GM12878 (cell line): ENCODE measurements around the gene SLC50A1. TPM values are rescaled to one million over a fixed set of nuclear protein-coding genes. Genes with fewer than 3 reads are reported as not detected.

Experiments used
- ATAC-seq: fragments of 200-7000 bp; cut with Tn5 transposase; 3 replicates; pipeline ENCODE4 v1.9.1; 2020; ENCODE audit warnings: mild to moderate bottlenecking, moderate library complexity
- BruUV-seq: library from RNA; stranded (reverse); fragments of 400-500 nt; replicated peaks from 2 replicates; lab custom pipeline; 2021; lab: Mats Ljungman, UMichigan
- CTCF ChIA-PET: fragments of 300-600 bp; sonication (Branson Sonifier 250); formaldehyde crosslinking; extraction: SDS; loops from one replicate; lab custom pipeline; 2021; ENCODE audit warnings: inconsistent platforms; lab: Yijun Ruan, JAX
- POLR2A ChIA-PET: fragments of 350-600 bp; formaldehyde crosslinking; extraction: SDS; loops from one replicate; lab custom pipeline; 2021; ENCODE audit warnings: inconsistent platforms; lab: Charles Lee
- RAD21 ChIA-PET: fragments of 300-600 bp; sonication (Branson Sonifier 250); formaldehyde crosslinking; loops from one replicate; lab custom pipeline; 2023; ENCODE audit warnings: antibody characterized with exemption; ENCODE audit not compliant: unreplicated experiment; lab: Charles Lee
- SMC1A ChIA-PET: fragments of 300-600 bp; sonication (Branson Sonifier 250); formaldehyde crosslinking; loops from one replicate; lab custom pipeline; 2023; ENCODE audit not compliant: unreplicated experiment, uncharacterized antibody; lab: Charles Lee
- DNase-seq: peaks from one replicate; pipeline ENCODE4 v3.0.0-alpha.2; 2011; ENCODE audit warnings: low read depth, low spot score
- FAIRE-seq: peaks from 3 replicates; lab custom pipeline; 2011; peaks lifted over from hg19 to GRCh38; lab: Jason Lieb, UNC
- H2AFZ ChIP-seq: 2 replicates; pipeline ENCODE4 v1.6.0; 2011; ENCODE audit warnings: low read depth, low read length, control low read depth; ENCODE audit not compliant: control insufficient read depth
- H3K27ac ChIP-seq: 2 replicates; pipeline ENCODE4 v1.5.1; 2011; ENCODE audit warnings: control low read depth; ENCODE audit not compliant: control insufficient read depth, insufficient read depth
- H3K27me3 ChIP-seq, 2 experiments: replicated peaks in 1 of 2; 2 replicates each; pipeline versions ENCODE4 v1.6.0 to v1.6.1; 2011; ENCODE audit warnings: low read length in 1 of 2; ENCODE audit not compliant: control insufficient read depth in 2 of 2, insufficient read depth in 2 of 2
- H3K36me3 ChIP-seq, 2 experiments: 2 replicates each; pipeline ENCODE4 v1.5.1; 2011; ENCODE audit warnings: low read length in 1 of 2; ENCODE audit not compliant: control insufficient read depth in 2 of 2, insufficient read depth in 2 of 2
- H3K4me1 ChIP-seq: 2 replicates; pipeline ENCODE4 v1.6.1; 2011; ENCODE audit warnings: mild to moderate bottlenecking, low read length, moderate library complexity, mixed read lengths; ENCODE audit not compliant: control insufficient read depth, insufficient read depth
- H3K4me2 ChIP-seq: 2 replicates; pipeline ENCODE4 v1.6.0; 2011; ENCODE audit warnings: control low read depth; ENCODE audit not compliant: control insufficient read depth, insufficient read depth
- H3K4me3 ChIP-seq: fragments of 200-600 bp; sonication (generic); 2 replicates; pipeline ENCODE4 v1.5.1; 2016
- H3K79me2 ChIP-seq: 2 replicates; pipeline ENCODE4 v1.6.0; 2011; ENCODE audit warnings: low read length; ENCODE audit not compliant: control insufficient read depth, insufficient read depth
- H3K9ac ChIP-seq: 2 replicates; pipeline ENCODE4 v1.8.0; 2011; ENCODE audit warnings: low read length, control low read depth, mixed read lengths; ENCODE audit not compliant: control insufficient read depth, insufficient read depth
- H3K9me3 ChIP-seq: replicated peaks from 3 replicates; pipeline ENCODE4 v1.5.1; 2011; ENCODE audit warnings: mild to moderate bottlenecking, low read length; ENCODE audit not compliant: control insufficient read depth, insufficient read depth
- H4K20me1 ChIP-seq: 2 replicates; pipeline ENCODE4 v1.6.0; 2011; ENCODE audit not compliant: control insufficient read depth, insufficient read depth
- EED ChIP-seq: sonication (generic); IDR thresholded peaks from 2 replicates; pipeline ENCODE4 v1.6.1; 2016; ENCODE audit warnings: antibody characterized with exemption, low read depth
- GABPA ChIP-seq: IDR thresholded peaks from 2 replicates; pipeline ENCODE4 v1.6.1; 2014; ENCODE audit warnings: antibody characterized with exemption, low read depth, mild to moderate bottlenecking, inconsistent platforms
- WGBS: methylation state at CpG from one replicate; pipeline ENCODE4 v1.1.6; 2016; ENCODE audit warnings: low lambda C conversion rate; ENCODE audit not compliant: insufficient replicate concordance, insufficient coverage; ENCODE audit errors: missing lambda C conversion rate; 5-methylcytosine and 5-hydroxymethylcytosine counted together
- in situ Hi-C: fragments of 300-500 bp; cut with MboI; formaldehyde crosslinking; loops from 9 replicates; pipeline ENCODE4 v1.14.3; 2018; ENCODE audit warnings: mixed read lengths
- intact Hi-C: fragments of 100-400 bp; cut with micrococcal nuclease; formaldehyde crosslinking; loops from one replicate; pipeline ENCODE4 v1.14.2; 2022; ENCODE audit not compliant: unreplicated experiment
- polyA plus RNA-seq, 11 experiments: library from polyadenylated mRNA; depleted of rRNA in 4 of 11; unstranded in 6 of 11; stranded (reverse) in 5 of 11; fragments of >200 nt; fragmentation: Nextera tagmentation in 4 of 11; fragmentation: Illumina TruSeq in 1 of 11; extraction: Ambion mirVana in 4 of 11; extraction: Trizol in 1 of 11; gene quantifications; 1 replicate in 1 of 11; 2 replicates in 10 of 11; pipeline versions ENCODE4 v1.2.1 to v1.2.3, GENCODE V29; 2011 to 2016; ENCODE audit warnings: inconsistent platforms in 2 of 11, missing spikeins in 2 of 11, low read depth in 1 of 11
- total RNA-seq, 4 experiments: library from RNA; depleted of rRNA in 3 of 4; stranded (reverse); fragments of >200 nt in 3 of 4; fragmentation: Illumina TruSeq in 1 of 4; extraction: Trizol in 1 of 4; gene quantifications; 2 replicates each; pipeline versions ENCODE4 v1.2.1 to v1.2.3, GENCODE V29; 2013 to 2021
- TF ChIP-seq, protein P1 (sequence below): IDR thresholded peaks from 2 replicates; pipeline ENCODE4 v1.6.1; 2012; ENCODE audit warnings: improper control_type of control experiment, low read depth, low read length; ENCODE audit not compliant: insufficient replicate concordance

The SLC50A1 gene
- total and polyA plus RNA-seq, 10 of the 15 experiments (the other 5 are each of a cell fraction or from before 2014, with no cell fraction given) = 32.5 to 85.6 (median 54.0) TPM

DNA sequence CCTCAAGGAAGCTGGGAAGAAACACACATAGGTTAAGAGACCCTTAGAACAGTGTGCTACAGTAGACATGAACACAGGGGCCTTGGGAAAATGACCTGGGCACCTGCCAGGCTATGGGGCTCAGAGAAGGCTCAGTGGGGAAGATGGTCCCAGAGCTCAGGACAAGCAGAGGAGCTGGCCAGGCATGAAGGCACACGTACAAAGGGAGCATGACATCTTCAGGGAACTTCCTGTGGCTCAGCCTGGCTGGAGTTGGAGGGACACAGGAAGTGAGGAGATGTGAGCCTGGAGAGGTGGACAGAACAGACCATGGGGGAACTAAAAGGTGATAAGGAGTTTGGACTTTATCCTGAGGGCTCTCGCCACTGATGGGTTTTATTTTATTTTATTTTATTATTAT is 3.8 kb upstream of the SLC50A1 start:
- no peak for ATAC-seq
- RAD21 ChIA-PET = no interaction called here
- Histone ChIP-seq H3K36me3 (no peaks in the 10 kb centered on the region), H3K4me1 (peaks cover 15% of the 10 kb centered on the region), H3K9me3 (no peaks in the 10 kb centered on the region), H4K20me1 (no peaks in the 10 kb centered on the region), H3K79me2 (peaks cover 8% of the 10 kb centered on the region), H3K27me3 (peaks cover 12 to 18% of the 10 kb centered on the region in 2 experiments), H3K9ac (no peak overlapping the region), H2AFZ (no peak overlapping the region), H3K4me3 (no peak overlapping the region), H3K4me2 (no peak overlapping the region), H3K27ac (no peak overlapping the region)
- no peak for FAIRE-seq
- SMC1A ChIA-PET = interaction anchor here (1.2 to 1.5 kb wide), 2 partner anchors 24 to 40 kb away, joined by 3 to 5 read pairs; no protein-coding TSS in a partner anchor
- 45% methylated on average over 2 of the region's 2 CpGs for WGBS
- no peak for TF ChIP-seq EED
- TF ChIP-seq, protein P1, sequence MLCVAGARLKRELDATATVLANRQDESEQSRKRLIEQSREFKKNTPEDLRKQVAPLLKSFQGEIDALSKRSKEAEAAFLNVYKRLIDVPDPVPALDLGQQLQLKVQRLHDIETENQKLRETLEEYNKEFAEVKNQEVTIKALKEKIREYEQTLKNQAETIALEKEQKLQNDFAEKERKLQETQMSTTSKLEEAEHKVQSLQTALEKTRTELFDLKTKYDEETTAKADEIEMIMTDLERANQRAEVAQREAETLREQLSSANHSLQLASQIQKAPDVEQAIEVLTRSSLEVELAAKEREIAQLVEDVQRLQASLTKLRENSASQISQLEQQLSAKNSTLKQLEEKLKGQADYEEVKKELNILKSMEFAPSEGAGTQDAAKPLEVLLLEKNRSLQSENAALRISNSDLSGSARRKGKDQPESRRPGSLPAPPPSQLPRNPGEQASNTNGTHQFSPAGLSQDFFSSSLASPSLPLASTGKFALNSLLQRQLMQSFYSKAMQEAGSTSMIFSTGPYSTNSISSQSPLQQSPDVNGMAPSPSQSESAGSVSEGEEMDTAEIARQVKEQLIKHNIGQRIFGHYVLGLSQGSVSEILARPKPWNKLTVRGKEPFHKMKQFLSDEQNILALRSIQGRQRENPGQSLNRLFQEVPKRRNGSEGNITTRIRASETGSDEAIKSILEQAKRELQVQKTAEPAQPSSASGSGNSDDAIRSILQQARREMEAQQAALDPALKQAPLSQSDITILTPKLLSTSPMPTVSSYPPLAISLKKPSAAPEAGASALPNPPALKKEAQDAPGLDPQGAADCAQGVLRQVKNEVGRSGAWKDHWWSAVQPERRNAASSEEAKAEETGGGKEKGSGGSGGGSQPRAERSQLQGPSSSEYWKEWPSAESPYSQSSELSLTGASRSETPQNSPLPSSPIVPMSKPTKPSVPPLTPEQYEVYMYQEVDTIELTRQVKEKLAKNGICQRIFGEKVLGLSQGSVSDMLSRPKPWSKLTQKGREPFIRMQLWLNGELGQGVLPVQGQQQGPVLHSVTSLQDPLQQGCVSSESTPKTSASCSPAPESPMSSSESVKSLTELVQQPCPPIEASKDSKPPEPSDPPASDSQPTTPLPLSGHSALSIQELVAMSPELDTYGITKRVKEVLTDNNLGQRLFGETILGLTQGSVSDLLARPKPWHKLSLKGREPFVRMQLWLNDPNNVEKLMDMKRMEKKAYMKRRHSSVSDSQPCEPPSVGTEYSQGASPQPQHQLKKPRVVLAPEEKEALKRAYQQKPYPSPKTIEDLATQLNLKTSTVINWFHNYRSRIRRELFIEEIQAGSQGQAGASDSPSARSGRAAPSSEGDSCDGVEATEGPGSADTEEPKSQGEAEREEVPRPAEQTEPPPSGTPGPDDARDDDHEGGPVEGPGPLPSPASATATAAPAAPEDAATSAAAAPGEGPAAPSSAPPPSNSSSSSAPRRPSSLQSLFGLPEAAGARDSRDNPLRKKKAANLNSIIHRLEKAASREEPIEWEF = no peak
- no peak for TF ChIP-seq GABPA
- no TSS peak for BruUV-seq
- POLR2A ChIA-PET = interaction anchor here (0.6 to 1.1 kb wide), 2 partner anchors 11 to 29 kb away, joined by 3 read pairs; no protein-coding TSS in a partner anchor
- in situ Hi-C loops (no loop called here), intact Hi-C loops (no loop called here)
- CTCF ChIA-PET = interaction anchor here (0.7 to 2.2 kb wide), 5 partner anchors 19 to 1062 kb away, joined by 3 to 9 read pairs (median 4); partner anchors contain the start of gene SLC25A44
- no peak for DNase-seq
